Activated B cell treated with CpG ODN at 0.5 μM for 24 hours (primary cell): ENCODE results near the gene GTPBP3. TPM values are rescaled to one million over a fixed set of nuclear protein-coding genes. Genes with fewer than 3 reads are reported as not detected.

Source experiments
- ATAC-seq: fragments of 200-7000 bp; cut with Tn5 transposase; one replicate; pipeline ENCODE4 v1.10.0; 2021; ENCODE audit warnings: low read depth, mild to moderate bottlenecking, moderate library complexity
- CTCF ChIA-PET: fragments of 350-600 bp; sonication (Branson Sonifier 250); formaldehyde crosslinking; loops from one replicate; lab custom pipeline; 2021; ENCODE audit warnings: antibody characterized with exemption; lab: Charles Lee
- POLR2A ChIA-PET: fragments of 350-600 bp; sonication (Branson Sonifier 250); formaldehyde crosslinking; loops from one replicate; lab custom pipeline; 2021; ENCODE audit warnings: antibody characterized with exemption; lab: Charles Lee
- DNase-seq: peaks from one replicate; pipeline ENCODE4 v3.0.0; 2022
- H3K27ac Mint-ChIP-seq: one replicate; pipeline ENCODE4 v1.8.0; 2020; ENCODE audit warnings: mixed read lengths
- H3K27me3 Mint-ChIP-seq: one replicate; pipeline ENCODE4 v1.8.0; 2021; ENCODE audit warnings: mixed read lengths
- H3K36me3 Mint-ChIP-seq: one replicate; pipeline ENCODE4 v1.8.0; 2021; ENCODE audit warnings: low read depth, mixed read lengths
- H3K4me1 Mint-ChIP-seq: one replicate; pipeline ENCODE4 v1.8.0; 2021; ENCODE audit warnings: mixed read lengths
- H3K4me3 Mint-ChIP-seq: one replicate; pipeline ENCODE4 v1.8.0; 2020; ENCODE audit warnings: mild to moderate bottlenecking, mixed read lengths
- H3K9me3 Mint-ChIP-seq: one replicate; pipeline ENCODE4 v1.8.0; 2020; ENCODE audit warnings: mixed read lengths
- intact Hi-C: fragments of 100-400 bp; cut with micrococcal nuclease; formaldehyde crosslinking; loops from one replicate; pipeline ENCODE4 v1.15.1; 2024
- total RNA-seq: library from RNA; stranded (reverse); gene quantifications from 2 replicates; pipeline ENCODE4 v1.2.3, GENCODE V29; 2022
- TF ChIP-seq, protein P1 (sequence below): fragments of 200-600 bp; IDR thresholded peaks from one replicate; pipeline ENCODE4 v1.8.0; 2022; ENCODE audit warnings: antibody characterized with exemption, mild to moderate bottlenecking

Gene GTPBP3
- total RNA-seq, 1 donor from 2014 or later, result 40.2 TPM

DNA sequence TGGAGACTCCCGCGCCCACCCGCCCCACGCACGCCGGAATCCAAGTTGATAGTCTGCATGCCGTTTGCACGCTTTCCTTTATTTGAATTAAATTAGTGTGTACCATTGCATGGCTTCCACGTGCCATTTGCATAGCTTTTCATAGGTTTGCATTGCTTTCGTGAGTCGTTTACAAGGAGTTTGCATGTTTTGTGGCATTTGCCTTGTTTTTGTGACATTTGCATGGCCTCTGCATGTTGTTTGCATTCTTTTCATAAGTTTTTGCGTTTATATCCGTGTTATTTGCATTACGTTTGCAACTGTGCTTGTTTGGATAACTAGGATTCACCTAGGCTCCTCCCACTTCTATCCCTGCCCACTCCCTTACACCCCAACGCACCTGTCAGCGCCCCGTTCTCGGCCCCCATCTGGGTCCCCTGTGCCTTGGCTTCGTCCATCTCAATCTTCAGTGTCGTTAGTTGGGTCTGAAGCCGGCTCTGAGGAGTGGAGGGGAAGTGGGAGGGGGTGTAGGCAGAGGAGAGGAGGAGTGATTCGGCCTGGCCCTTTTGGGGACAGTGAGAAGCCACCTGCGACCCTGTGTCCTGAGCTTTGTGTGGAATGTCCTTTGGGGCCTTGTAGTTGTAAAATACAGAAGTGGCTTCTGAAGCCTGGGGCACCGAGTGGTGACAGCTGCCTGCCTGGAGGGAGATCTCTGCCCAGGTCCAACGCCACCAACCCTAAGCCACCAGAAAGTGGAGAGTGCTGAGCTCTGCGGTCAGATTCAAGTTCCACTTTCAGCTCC, 54.2 kb downstream of the GTPBP3 start:
- TF ChIP-seq, protein P1, sequence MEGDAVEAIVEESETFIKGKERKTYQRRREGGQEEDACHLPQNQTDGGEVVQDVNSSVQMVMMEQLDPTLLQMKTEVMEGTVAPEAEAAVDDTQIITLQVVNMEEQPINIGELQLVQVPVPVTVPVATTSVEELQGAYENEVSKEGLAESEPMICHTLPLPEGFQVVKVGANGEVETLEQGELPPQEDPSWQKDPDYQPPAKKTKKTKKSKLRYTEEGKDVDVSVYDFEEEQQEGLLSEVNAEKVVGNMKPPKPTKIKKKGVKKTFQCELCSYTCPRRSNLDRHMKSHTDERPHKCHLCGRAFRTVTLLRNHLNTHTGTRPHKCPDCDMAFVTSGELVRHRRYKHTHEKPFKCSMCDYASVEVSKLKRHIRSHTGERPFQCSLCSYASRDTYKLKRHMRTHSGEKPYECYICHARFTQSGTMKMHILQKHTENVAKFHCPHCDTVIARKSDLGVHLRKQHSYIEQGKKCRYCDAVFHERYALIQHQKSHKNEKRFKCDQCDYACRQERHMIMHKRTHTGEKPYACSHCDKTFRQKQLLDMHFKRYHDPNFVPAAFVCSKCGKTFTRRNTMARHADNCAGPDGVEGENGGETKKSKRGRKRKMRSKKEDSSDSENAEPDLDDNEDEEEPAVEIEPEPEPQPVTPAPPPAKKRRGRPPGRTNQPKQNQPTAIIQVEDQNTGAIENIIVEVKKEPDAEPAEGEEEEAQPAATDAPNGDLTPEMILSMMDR, result no peak
- no peak for DNase-seq
- Mint-ChIP-seq H3K9me3 (no peaks in the 10 kb centered on the region), H3K27ac (no peak overlapping the region), H3K36me3 (no peaks in the 10 kb centered on the region), H3K4me3 (peak overlapping the region; percentile 62), H3K27me3 (no peaks in the 10 kb centered on the region), H3K4me1 (peaks cover 21% of the 10 kb centered on the region)
- ChIA-PET CTCF (interaction anchor here (0.6 to 0.7 kb wide), 2 partner anchors 9 to 282 kb away, joined by 3 to 4 read pairs; no protein-coding TSS in a partner anchor), POLR2A (interaction anchor here (0.6 to 1.2 kb wide), 9 partner anchors 8 to 375 kb away, joined by 3 to 12 read pairs (median 4); partner anchors contain the start of genes BST2 and MVB12A)
- no peak for ATAC-seq
- intact Hi-C loops, result loop anchor here (1.0 to 5.0 kb wide), 4 partner anchors 14 to 314 kb away; partner anchors contain the start of genes BST2, HAUS8 and MYO9B

Other genes with a start within 250 kb of the GTPBP3 start
- 41.9 and 43.4 TPM in 2 replicates for gene USE1, start 122.2 kb upstream of the GTPBP3 start, total RNA-seq
- 22.4 and 25.8 TPM in 2 replicates for gene OCEL1, start 111.3 kb upstream of the GTPBP3 start, total RNA-seq
- gene NR2F6, start 91.6 kb upstream of the GTPBP3 start, total RNA-seq, result 4.3 and 4.6 TPM in 2 replicates
- gene USHBP1, start 72.8 kb upstream of the GTPBP3 start, total RNA-seq, result 0.42 and 0.44 TPM in 2 replicates
- gene BABAM1, start 70.1 kb upstream of the GTPBP3 start, total RNA-seq, result 121 and 135 TPM in 2 replicates
- 7.9 and 9.1 TPM in 2 replicates for gene ANKLE1, start 55.7 kb upstream of the GTPBP3 start, total RNA-seq
- gene ABHD8, start 34.1 kb upstream of the GTPBP3 start, total RNA-seq, result 5.4 and 6.6 TPM in 2 replicates
- 38.2 and 46.1 TPM in 2 replicates for gene MRPL34, start 31.7 kb upstream of the GTPBP3 start, total RNA-seq
- 31.1 and 31.7 TPM in 2 replicates for gene DDA1, start 28.0 kb upstream of the GTPBP3 start, total RNA-seq
- gene ANO8, start 2.7 kb upstream of the GTPBP3 start, total RNA-seq, result 2.1 and 2.2 TPM in 2 replicates
- 0.84 TPM in 1 of 2 replicates, not detected in the other for gene PLVAP, start 39.8 kb downstream of the GTPBP3 start, total RNA-seq
- gene CCDC194, start 56.6 kb downstream of the GTPBP3 start, total RNA-seq, result 1.7 and 3.9 TPM in 2 replicates
- gene BST2, start 68.1 kb downstream of the GTPBP3 start, total RNA-seq, result 120 and 121 TPM in 2 replicates
- gene MVB12A, start 82.5 kb downstream of the GTPBP3 start, total RNA-seq, result 22.8 and 23.3 TPM in 2 replicates
- gene TMEM221, start 111.1 kb downstream of the GTPBP3 start, total RNA-seq, result not detected in 2 replicates
- gene NXNL1, start 123.4 kb downstream of the GTPBP3 start, total RNA-seq, result not detected in 2 replicates
- gene SLC27A1, start 133.0 kb downstream of the GTPBP3 start, total RNA-seq, result 4.3 and 4.6 TPM in 2 replicates
- gene PGLS, start 174.1 kb downstream of the GTPBP3 start, total RNA-seq, result 107 and 111 TPM in 2 replicates
- gene COLGALT1, start 218.1 kb downstream of the GTPBP3 start, total RNA-seq, result 69.2 and 80.3 TPM in 2 replicates